HEK293 (cell line): ENCODE measurements around the gene KRTAP12-1.

ENCODE experiments used
- CTCF ChIA-PET: fragments of 350-600 bp; formaldehyde crosslinking; extraction: SDS; loops from one replicate; lab custom pipeline; 2021; ENCODE audit warnings: antibody characterized with exemption; lab: Yijun Ruan, JAX
- POLR2A ChIA-PET: fragments of 300-600 bp; formaldehyde crosslinking; extraction: SDS; loops from one replicate; lab custom pipeline; 2020; ENCODE audit warnings: antibody characterized with exemption, inconsistent platforms; lab: Yijun Ruan, JAX
- H3K27ac ChIP-seq: fragments of 200-500 bp; sonication (Bioruptor generic); 2 replicates; pipeline ENCODE4 v1.5.1; 2014; ENCODE audit warnings: low read depth, low read length, control low read depth, inconsistent platforms; ENCODE audit errors: extremely low read depth
- H3K36me3 ChIP-seq, 2 experiments: fragments of 200-500 bp in 1 of 2; sonication (Bioruptor generic) in 1 of 2; 1 replicate in 1 of 2; 2 replicates in 1 of 2; pipeline ENCODE4 v1.5.1; 2014 to 2017; ENCODE audit warnings: inconsistent platforms in 2 of 2, low read length in 2 of 2; ENCODE audit not compliant: control insufficient read depth in 2 of 2, insufficient read depth in 1 of 2
- H3K4me1 ChIP-seq: fragments of 200-500 bp; sonication (Bioruptor generic); 2 replicates; pipeline ENCODE4 v1.5.1; 2014; ENCODE audit warnings: mild to moderate bottlenecking, low read length, inconsistent platforms; ENCODE audit not compliant: control insufficient read depth, insufficient read depth
- H3K4me3 ChIP-seq: 2 replicates; pipeline ENCODE4 v1.5.1; 2011; ENCODE audit warnings: low read depth, mild to moderate bottlenecking, control low read depth, low read length, moderate library complexity
- H3K9me3 ChIP-seq: fragments of 200-500 bp; sonication (Bioruptor generic); 2 replicates; pipeline ENCODE4 v1.5.1; 2014; ENCODE audit warnings: low read depth, low read length, inconsistent platforms; ENCODE audit not compliant: control insufficient read depth, insufficient read depth
- ATF2 ChIP-seq: fragments of 450-650 bp; formaldehyde crosslinking; IDR thresholded peaks from 2 replicates; pipeline ENCODE4 v1.5.1; 2016; ENCODE audit warnings: missing biosample characterization, missing genetic modification characterization, low read depth
- GLI4 ChIP-seq: fragments of 450-650 bp; formaldehyde crosslinking; IDR thresholded peaks from 2 replicates; pipeline ENCODE4 v1.5.1; 2016; ENCODE audit warnings: missing biosample characterization, missing genetic modification characterization
- GLIS2 ChIP-seq: fragments of 450-650 bp; formaldehyde crosslinking; IDR thresholded peaks from 2 replicates; pipeline ENCODE4 v1.5.1; 2016; ENCODE audit warnings: missing biosample characterization, missing genetic modification characterization
- PATZ1 ChIP-seq: fragments of 450-650 bp; formaldehyde crosslinking; IDR thresholded peaks from 2 replicates; pipeline ENCODE4 v1.5.1; 2016; ENCODE audit warnings: missing biosample characterization, missing genetic modification characterization
- PRDM6 ChIP-seq: fragments of 450-650 bp; formaldehyde crosslinking; IDR thresholded peaks from 2 replicates; pipeline ENCODE4 v1.5.1; 2017; ENCODE audit warnings: missing biosample characterization, missing genetic modification characterization
- REPIN1 ChIP-seq: fragments of 450-650 bp; formaldehyde crosslinking; IDR thresholded peaks from 2 replicates; pipeline ENCODE4 v1.5.1; 2017; ENCODE audit warnings: missing biosample characterization, missing genetic modification characterization, low read depth
- SALL2 ChIP-seq: fragments of 450-650 bp; formaldehyde crosslinking; IDR thresholded peaks from 2 replicates; pipeline ENCODE4 v1.5.0; 2017; ENCODE audit warnings: missing biosample characterization, mild to moderate bottlenecking, missing genetic modification characterization, borderline replicate concordance
- YY2 ChIP-seq: fragments of 450-650 bp; formaldehyde crosslinking; IDR thresholded peaks from 2 replicates; pipeline ENCODE4 v1.5.1; 2016; ENCODE audit warnings: missing biosample characterization, missing genetic modification characterization
- ZBTB44 ChIP-seq: fragments of 450-650 bp; IDR thresholded peaks from 2 replicates; pipeline ENCODE4 v1.5.1; 2018; ENCODE audit warnings: missing biosample characterization, mild to moderate bottlenecking, missing genetic modification characterization
- ZEB2 ChIP-seq: fragments of 450-650 bp; formaldehyde crosslinking; IDR thresholded peaks from 2 replicates; pipeline ENCODE4 v1.5.1; 2016; ENCODE audit warnings: missing biosample characterization, missing genetic modification characterization
- ZIC2 ChIP-seq: fragments of 450-650 bp; formaldehyde crosslinking; IDR thresholded peaks from 2 replicates; pipeline ENCODE4 v1.5.1; 2016; ENCODE audit warnings: missing biosample characterization, missing genetic modification characterization
- ZNF132 ChIP-seq: fragments of 450-650 bp; formaldehyde crosslinking; IDR thresholded peaks from 2 replicates; pipeline ENCODE4 v1.5.1; 2017; ENCODE audit warnings: missing biosample characterization, missing genetic modification characterization, borderline replicate concordance
- ZNF146 ChIP-seq: fragments of 450-650 bp; formaldehyde crosslinking; IDR thresholded peaks from 2 replicates; pipeline ENCODE4 v1.5.1; 2016; ENCODE audit warnings: missing biosample characterization, missing genetic modification characterization
- ZNF16 ChIP-seq: fragments of 450-650 bp; formaldehyde crosslinking; IDR thresholded peaks from 2 replicates; pipeline ENCODE4 v1.5.1; 2016; ENCODE audit warnings: low read depth, missing biosample characterization, missing genetic modification characterization
- ZNF311 ChIP-seq: fragments of 450-650 bp; formaldehyde crosslinking; IDR thresholded peaks from 2 replicates; pipeline ENCODE4 v1.5.1; 2017; ENCODE audit warnings: missing biosample characterization, missing genetic modification characterization, borderline replicate concordance
- ZNF362 ChIP-seq: fragments of 450-650 bp; formaldehyde crosslinking; IDR thresholded peaks from 2 replicates; pipeline ENCODE4 v1.5.1; 2016; ENCODE audit warnings: missing biosample characterization, missing genetic modification characterization
- ZNF404 ChIP-seq: fragments of 450-650 bp; formaldehyde crosslinking; IDR thresholded peaks from 2 replicates; pipeline ENCODE4 v1.5.1; 2017; ENCODE audit warnings: missing biosample characterization, missing genetic modification characterization
- ZNF501 ChIP-seq: fragments of 450-650 bp; formaldehyde crosslinking; IDR thresholded peaks from 2 replicates; pipeline ENCODE4 v1.5.1; 2016; ENCODE audit warnings: missing biosample characterization, missing genetic modification characterization
- ZNF510 ChIP-seq: fragments of 450-650 bp; formaldehyde crosslinking; IDR thresholded peaks from 2 replicates; pipeline ENCODE4 v1.5.1; 2018; ENCODE audit warnings: mild to moderate bottlenecking, missing genetic modification characterization, missing biosample characterization; ENCODE audit not compliant: insufficient replicate concordance
- ZNF549 ChIP-seq: fragments of 450-650 bp; IDR thresholded peaks from 2 replicates; pipeline ENCODE4 v1.5.1; 2018; ENCODE audit warnings: missing biosample characterization, missing genetic modification characterization, mild to moderate bottlenecking, inconsistent platforms, moderate library complexity
- ZNF585B ChIP-seq: fragments of 450-650 bp; formaldehyde crosslinking; IDR thresholded peaks from 2 replicates; pipeline ENCODE4 v1.5.1; 2016; ENCODE audit warnings: missing biosample characterization, missing genetic modification characterization
- ZNF596 ChIP-seq: fragments of 450-650 bp; IDR thresholded peaks from 2 replicates; pipeline ENCODE4 v1.5.0; 2018; ENCODE audit warnings: missing biosample characterization, mild to moderate bottlenecking, missing genetic modification characterization, moderate library complexity
- ZNF747 ChIP-seq: fragments of 450-650 bp; formaldehyde crosslinking; IDR thresholded peaks from 2 replicates; pipeline ENCODE4 v1.5.1; 2016; ENCODE audit warnings: missing biosample characterization, missing genetic modification characterization
- ZNF776 ChIP-seq: fragments of 450-650 bp; formaldehyde crosslinking; IDR thresholded peaks from 2 replicates; pipeline ENCODE4 v1.5.0; 2017; ENCODE audit warnings: missing biosample characterization, missing genetic modification characterization, borderline replicate concordance
- ZXDB ChIP-seq: fragments of 450-650 bp; formaldehyde crosslinking; IDR thresholded peaks from 2 replicates; pipeline ENCODE4 v1.5.1; 2016; ENCODE audit warnings: missing biosample characterization, missing genetic modification characterization
- TF ChIP-seq, protein P1 (sequence below): fragments of 450-650 bp; formaldehyde crosslinking; IDR thresholded peaks from 2 replicates; pipeline ENCODE4 v1.5.1; 2016; ENCODE audit warnings: missing biosample characterization, missing genetic modification characterization

The KRTAP12-1 gene

DNA sequence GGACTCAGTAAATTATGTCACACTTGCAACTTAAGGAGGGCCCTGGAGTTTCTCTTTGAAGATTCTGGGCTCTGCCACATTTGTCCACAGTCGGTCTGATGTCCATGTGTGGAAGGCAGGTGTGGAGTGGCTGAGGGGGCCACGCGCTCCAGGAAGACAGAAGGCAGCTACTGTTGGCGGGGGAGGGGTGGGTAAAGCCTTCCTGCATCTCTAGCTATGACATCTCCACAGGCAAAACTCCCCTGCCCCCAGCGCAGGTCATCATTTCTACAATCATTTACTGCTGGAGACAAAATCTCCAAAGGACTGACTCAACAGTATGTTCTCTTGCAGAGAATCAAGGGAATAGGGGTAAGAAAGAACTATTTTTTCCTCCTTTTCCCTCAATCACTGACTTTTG is 40.8 kb upstream of the KRTAP12-1 start (continued):
- no peak for TF ChIP-seq PATZ1 (tag by site-specific recombination)
- TF ChIP-seq ZIC2 (tag by site-specific recombination), result no peak
- no peak for TF ChIP-seq ZEB2 (tag by site-specific recombination)
- TF ChIP-seq ZNF596 (tag by site-specific recombination), result no peak
- TF ChIP-seq ZNF510 (tag by site-specific recombination), result no peak
- no peak for TF ChIP-seq ZXDB (tag by site-specific recombination)

GRCh38 chr21:44720170-44720569 is 38.2 kb upstream of the KRTAP12-1 start:
- TF ChIP-seq ZNF776 (tag by site-specific recombination) (no peak), ZNF747 (tag by site-specific recombination) (no peak), ATF2 (tag by site-specific recombination) (no peak), ZNF549 (tag by site-specific recombination) (no peak), ZBTB44 (no peak), ZNF501 (tag by site-specific recombination) (no peak), ZNF16 (tag by site-specific recombination) (no peak), GLI4 (no peak), GLIS2 (tag by site-specific recombination) (no peak), ZNF146 (no peak), YY2 (no peak)
- TF ChIP-seq, protein P1, sequence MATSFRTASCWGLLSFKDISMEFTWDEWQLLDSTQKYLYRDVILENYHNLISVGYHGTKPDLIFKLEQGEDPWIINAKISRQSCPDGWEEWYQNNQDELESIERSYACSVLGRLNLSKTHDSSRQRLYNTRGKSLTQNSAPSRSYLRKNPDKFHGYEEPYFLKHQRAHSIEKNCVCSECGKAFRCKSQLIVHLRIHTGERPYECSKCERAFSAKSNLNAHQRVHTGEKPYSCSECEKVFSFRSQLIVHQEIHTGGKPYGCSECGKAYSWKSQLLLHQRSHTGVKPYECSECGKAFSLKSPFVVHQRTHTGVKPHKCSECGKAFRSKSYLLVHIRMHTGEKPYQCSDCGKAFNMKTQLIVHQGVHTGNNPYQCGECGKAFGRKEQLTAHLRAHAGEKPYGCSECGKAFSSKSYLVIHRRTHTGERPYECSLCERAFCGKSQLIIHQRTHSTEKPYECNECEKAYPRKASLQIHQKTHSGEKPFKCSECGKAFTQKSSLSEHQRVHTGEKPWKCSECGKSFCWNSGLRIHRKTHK (tag by site-specific recombination), result no peak
- CTCF ChIA-PET, result interaction anchor here (0.7 to 1.8 kb wide), 2 partner anchors 22 to 418 kb away, joined by 3 to 5 read pairs; no protein-coding TSS in a partner anchor
- no peak overlapping the region for H3K4me3 ChIP-seq

GRCh38 chr21:44718571-44718970 is 36.6 kb upstream of the KRTAP12-1 start:
- Histone ChIP-seq H3K27ac (no peak overlapping the region), H3K4me1 (no peaks in the 10 kb centered on the region), H3K36me3 (no peaks in the 10 kb centered on the region), H3K4me3 (no peak overlapping the region), H3K9me3 (no peaks in the 10 kb centered on the region)
- CTCF ChIA-PET, result interaction anchor here (0.6 to 1.8 kb wide), 2 partner anchors 10 to 24 kb away, joined by 4 to 5 read pairs; no protein-coding TSS in a partner anchor
- POLR2A ChIA-PET, result interaction anchor here (0.6 kb wide), 1 partner anchor 146 kb away, joined by 4 read pairs; no protein-coding TSS in a partner anchor
- TF ChIP-seq ZNF585B (tag by site-specific recombination) (no peak), SALL2 (tag by site-specific recombination) (no peak), ZNF362 (tag by site-specific recombination) (no peak), PRDM6 (tag by site-specific recombination) (no peak), ZNF132 (tag by site-specific recombination) (no peak), REPIN1 (tag by site-specific recombination) (no peak), ZNF311 (tag by site-specific recombination) (no peak), ZNF404 (tag by site-specific recombination) (no peak)

More at GRCh38 chr21:44720170-44720569, 38.2 kb upstream of the KRTAP12-1 start:
- Histone ChIP-seq H3K9me3 (no peaks in the 10 kb centered on the region), H3K27ac (no peak overlapping the region), H3K36me3 (no peaks in the 10 kb centered on the region), H3K4me1 (no peaks in the 10 kb centered on the region)
- POLR2A ChIA-PET, result interaction anchor here (0.7 kb wide), 1 partner anchor 7 kb away, joined by 3 read pairs; no protein-coding TSS in a partner anchor
